ENCODE measurements around the gene HTR1D.
"Not testable (repeated sequence)": the region's sequence is repeated elsewhere in the genome, so short reads cannot be mapped to it uniquely, and the experiment has no call there.

HTR1D gene

DNA sequence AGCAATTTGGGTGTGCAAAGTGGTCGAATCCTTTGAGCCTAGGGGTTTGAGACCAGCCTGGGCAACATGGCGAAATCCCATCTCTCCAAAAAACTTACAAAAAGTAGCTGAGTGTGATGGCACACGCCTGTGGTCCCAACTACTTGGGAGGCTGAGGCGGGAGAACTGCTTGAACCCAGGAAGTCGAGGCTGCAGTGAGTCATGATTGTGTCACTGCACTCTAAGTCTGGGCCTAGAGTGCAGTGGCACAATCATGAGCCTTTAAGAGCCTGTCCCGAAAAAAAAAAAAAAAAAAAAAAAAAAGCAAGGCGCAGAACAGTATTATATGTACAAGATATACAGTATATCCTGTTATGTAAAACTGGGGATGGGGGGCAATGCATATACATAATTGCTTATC is 25.1 kb upstream of the HTR1D start:
- WGBS (ENCODE audit: insufficient coverage, insufficient read length), result no CpG with 5 or more reads among the region's 7 CpGs
- no peaks in the 10 kb centered on the region for H3K27me3 ChIP-seq (ENCODE audit: control insufficient read depth, insufficient read depth, low read length)
- H3K9me3 ChIP-seq (ENCODE audit: control insufficient read depth, insufficient read depth, low read length), result no peaks in the 10 kb centered on the region
- no peak overlapping the region for H3K4me3 ChIP-seq (ENCODE audit: low read length)
- H3K4me1 ChIP-seq (ENCODE audit: control insufficient read depth, insufficient read depth, low read length), result no peaks in the 10 kb centered on the region
- H3K36me3 ChIP-seq (ENCODE audit: control insufficient read depth, insufficient read depth, low read length), result no peaks in the 10 kb centered on the region
- no peak overlapping the region for H3K27ac ChIP-seq (ENCODE audit: low read length)
- DNase-seq (ENCODE audit: low read depth, low spot score), result no peak

DNA sequence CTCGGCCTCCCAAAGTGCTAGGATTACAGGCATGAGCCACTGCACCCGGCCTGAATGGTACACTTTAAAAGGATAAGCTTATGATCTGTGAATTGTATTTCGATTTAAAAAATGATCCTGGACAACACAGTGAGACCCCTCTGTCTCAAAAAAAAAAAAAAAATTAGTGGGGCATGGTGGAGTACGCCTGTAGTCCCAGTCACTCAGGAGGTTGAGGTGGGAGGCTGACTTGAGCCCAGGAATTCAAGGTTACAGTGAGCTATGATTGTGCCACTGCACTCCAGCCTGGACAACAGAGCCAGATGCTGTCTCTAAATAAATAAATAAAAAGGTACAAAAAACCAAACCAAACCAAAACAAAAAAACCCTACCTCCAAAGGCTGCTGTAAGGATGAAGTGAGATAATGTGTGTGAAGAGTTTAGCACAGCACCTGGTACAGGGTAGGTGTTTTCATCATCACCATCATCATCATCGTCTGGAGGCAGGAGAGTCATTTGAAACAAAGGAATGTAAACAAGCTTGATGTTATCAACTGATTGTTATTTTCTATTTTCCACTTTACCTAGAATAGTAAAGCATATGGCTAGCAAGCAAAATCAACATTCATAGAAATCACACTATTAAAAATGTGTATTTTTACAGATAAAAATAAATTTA is 22.5 kb upstream of the HTR1D start:
- H3K27me3 ChIP-seq (ENCODE audit: control insufficient read depth, insufficient read depth, low read length), result no peaks in the 10 kb centered on the region
- no CpG with 5 or more reads among the region's 5 CpGs for WGBS (ENCODE audit: insufficient coverage, insufficient read length)
- no peak overlapping the region for H3K27ac ChIP-seq (ENCODE audit: low read length)

DNA sequence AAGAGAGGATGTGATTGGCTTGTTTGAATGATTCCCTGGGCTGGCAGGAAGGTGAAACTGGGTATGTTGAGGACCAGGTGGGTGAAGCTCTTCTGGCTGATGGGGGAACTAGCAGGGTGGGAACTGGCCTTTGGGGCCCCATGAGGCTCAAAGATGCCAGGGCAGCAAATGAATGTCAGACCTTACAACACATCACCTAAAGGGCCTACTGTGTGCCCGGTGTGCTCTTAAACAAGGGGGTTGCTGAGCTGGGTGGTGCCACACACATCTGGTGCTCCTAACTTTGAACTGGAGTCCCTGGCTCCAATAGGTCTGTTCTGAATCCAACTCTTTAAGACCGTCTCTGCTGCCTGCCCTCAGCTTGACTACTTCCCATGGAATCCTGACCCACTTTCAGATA is 21.3 kb upstream of the HTR1D start:
- WGBS (ENCODE audit: insufficient coverage, insufficient read length), result no CpG with 5 or more reads among the region's 2 CpGs
- Histone ChIP-seq H3K4me3 (ENCODE audit: low read length) (no peak overlapping the region), H3K27me3 (ENCODE audit: control insufficient read depth, insufficient read depth, low read length) (no peaks in the 10 kb centered on the region), H3K36me3 (ENCODE audit: control insufficient read depth, insufficient read depth, low read length) (no peaks in the 10 kb centered on the region), H3K27ac (ENCODE audit: low read length) (no peak overlapping the region), H3K9me3 (ENCODE audit: control insufficient read depth, insufficient read depth, low read length) (no peaks in the 10 kb centered on the region), H3K4me1 (ENCODE audit: control insufficient read depth, insufficient read depth, low read length) (no peaks in the 10 kb centered on the region)
- no peak for DNase-seq (ENCODE audit: low read depth, low spot score)

More for the DNA sequence above, 22.5 kb upstream of the HTR1D start:
- H3K4me3 ChIP-seq (ENCODE audit: low read length), result no peak overlapping the region
- DNase-seq (ENCODE audit: low read depth, low spot score), result no peak
- no peaks in the 10 kb centered on the region for H3K36me3 ChIP-seq (ENCODE audit: control insufficient read depth, insufficient read depth, low read length)
- no peaks in the 10 kb centered on the region for H3K4me1 ChIP-seq (ENCODE audit: control insufficient read depth, insufficient read depth, low read length)
- H3K9me3 ChIP-seq (ENCODE audit: control insufficient read depth, insufficient read depth, low read length), result no peaks in the 10 kb centered on the region

DNA sequence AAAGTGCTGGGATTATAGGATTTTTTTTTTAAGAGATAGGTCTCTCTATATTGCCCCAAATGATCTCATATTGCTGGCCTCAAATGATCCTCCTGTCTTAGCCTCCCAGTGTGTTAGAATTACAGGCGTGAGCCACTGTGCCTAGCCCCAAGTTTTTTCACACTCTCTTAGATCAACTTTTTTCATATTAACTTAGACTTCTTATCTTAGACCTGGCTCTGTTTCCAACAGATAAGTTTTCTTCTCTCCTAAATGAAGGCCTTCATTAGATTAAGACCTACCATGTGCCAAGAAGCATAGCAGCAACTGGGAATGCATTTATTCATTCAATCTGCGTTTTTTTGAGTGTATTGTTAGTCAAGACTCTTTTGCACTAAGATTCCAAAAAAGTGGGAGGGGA is 20.2 kb upstream of the HTR1D start:
- Histone ChIP-seq H3K36me3 (ENCODE audit: control insufficient read depth, insufficient read depth, low read length) (no peaks in the 10 kb centered on the region), H3K27me3 (ENCODE audit: control insufficient read depth, insufficient read depth, low read length) (no peaks in the 10 kb centered on the region), H3K4me1 (ENCODE audit: control insufficient read depth, insufficient read depth, low read length) (no peaks in the 10 kb centered on the region), H3K27ac (ENCODE audit: low read length) (no peak overlapping the region), H3K4me3 (ENCODE audit: low read length) (no peak overlapping the region), H3K9me3 (ENCODE audit: control insufficient read depth, insufficient read depth, low read length) (no peaks in the 10 kb centered on the region)
- no CpG with 5 or more reads among the region's 2 CpGs for WGBS (ENCODE audit: insufficient coverage, insufficient read length)
- no peak for DNase-seq (ENCODE audit: low read depth, low spot score)

DNA sequence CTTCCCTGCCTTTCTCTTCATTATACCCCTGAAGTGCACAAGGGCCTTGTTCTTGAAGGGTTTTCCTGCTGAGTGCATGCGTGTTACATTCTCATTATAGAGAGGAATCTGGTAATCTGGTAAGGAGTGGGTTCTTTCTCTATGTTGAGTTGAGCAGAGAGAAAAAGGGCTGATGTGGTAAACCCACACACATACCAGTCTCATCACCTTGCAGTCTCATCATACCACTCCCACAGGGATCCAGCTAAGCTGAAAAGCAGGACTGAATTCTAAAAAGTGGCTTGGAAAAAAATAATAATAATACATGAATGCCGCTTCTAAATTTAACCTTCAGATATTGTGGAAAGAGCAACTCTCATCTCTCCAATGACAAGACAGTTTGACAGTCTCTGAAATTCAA is 10.5 kb upstream of the HTR1D start:
- WGBS (ENCODE audit: insufficient coverage, insufficient read length), result no CpG with 5 or more reads among the region's 2 CpGs
- Histone ChIP-seq H3K27ac (ENCODE audit: low read length) (no peak overlapping the region), H3K9me3 (ENCODE audit: control insufficient read depth, insufficient read depth, low read length) (no peaks in the 10 kb centered on the region), H3K27me3 (ENCODE audit: control insufficient read depth, insufficient read depth, low read length) (no peaks in the 10 kb centered on the region; the same call in 1 of the 2 replicates), H3K4me3 (ENCODE audit: low read length) (no peak overlapping the region), H3K4me1 (ENCODE audit: control insufficient read depth, insufficient read depth, low read length) (no peaks in the 10 kb centered on the region), H3K36me3 (ENCODE audit: control insufficient read depth, insufficient read depth, low read length) (no peaks in the 10 kb centered on the region)
- no peak for DNase-seq (ENCODE audit: low read depth, low spot score)

DNA sequence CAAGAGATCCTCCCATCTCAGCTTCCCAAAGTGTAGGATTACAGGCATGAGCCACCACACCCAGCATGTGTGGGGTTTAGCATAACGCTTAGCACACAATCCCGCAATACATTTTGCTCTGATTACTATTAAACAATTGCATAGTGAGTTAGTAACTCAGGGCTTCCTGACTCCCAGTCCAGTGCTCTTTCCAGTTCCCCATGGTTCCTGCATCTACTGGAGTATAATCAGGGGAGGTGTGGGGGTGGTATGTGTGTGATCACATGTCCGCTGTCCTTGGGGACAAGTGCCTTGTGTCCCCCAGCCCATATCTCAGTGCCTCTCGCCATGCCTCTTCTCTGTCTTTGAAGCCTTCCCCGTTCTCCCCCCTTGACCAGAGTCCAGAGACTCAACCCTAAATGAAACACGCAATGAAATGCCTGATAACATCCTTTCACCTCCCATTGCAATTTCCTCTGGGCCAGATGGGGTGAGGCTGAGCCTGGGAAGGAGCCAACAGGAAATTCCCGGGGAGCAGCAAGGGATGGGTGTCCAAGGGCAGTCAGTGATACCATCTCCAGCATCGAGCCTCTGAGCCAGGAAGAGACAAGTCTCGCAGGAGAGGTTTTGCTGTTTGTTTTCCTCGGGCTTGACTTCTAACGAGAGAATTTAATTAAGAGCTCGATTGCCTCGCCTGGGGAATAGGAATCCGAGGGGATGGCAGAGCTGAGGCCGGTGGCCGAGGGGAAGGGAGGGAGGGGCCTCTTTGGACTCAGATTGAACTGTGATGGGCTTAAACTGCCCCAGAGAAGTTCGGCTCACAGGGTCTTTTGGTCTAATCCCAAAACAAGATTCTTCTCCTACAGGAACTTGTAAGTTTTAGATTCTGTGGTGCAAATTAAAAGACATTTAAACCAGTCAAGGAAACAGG is 7.7 kb upstream of the HTR1D start:
- H3K4me3 ChIP-seq (ENCODE audit: low read length), result no peak overlapping the region
- H3K4me1 ChIP-seq (ENCODE audit: control insufficient read depth, insufficient read depth, low read length), result no peaks in the 10 kb centered on the region; the same call in 1 of the 2 replicates
- no peaks in the 10 kb centered on the region for H3K36me3 ChIP-seq (ENCODE audit: control insufficient read depth, insufficient read depth, low read length)
- no peaks in the 10 kb centered on the region; the same call in 1 of the 2 replicates for H3K27me3 ChIP-seq (ENCODE audit: control insufficient read depth, insufficient read depth, low read length)
- no peaks in the 10 kb centered on the region for H3K9me3 ChIP-seq (ENCODE audit: control insufficient read depth, insufficient read depth, low read length)
- no CpG with 5 or more reads among the region's 17 CpGs for WGBS (ENCODE audit: insufficient coverage, insufficient read length)
- H3K27ac ChIP-seq (ENCODE audit: low read length), result no peak overlapping the region
- DNase-seq (ENCODE audit: low read depth, low spot score), result no peak

DNA sequence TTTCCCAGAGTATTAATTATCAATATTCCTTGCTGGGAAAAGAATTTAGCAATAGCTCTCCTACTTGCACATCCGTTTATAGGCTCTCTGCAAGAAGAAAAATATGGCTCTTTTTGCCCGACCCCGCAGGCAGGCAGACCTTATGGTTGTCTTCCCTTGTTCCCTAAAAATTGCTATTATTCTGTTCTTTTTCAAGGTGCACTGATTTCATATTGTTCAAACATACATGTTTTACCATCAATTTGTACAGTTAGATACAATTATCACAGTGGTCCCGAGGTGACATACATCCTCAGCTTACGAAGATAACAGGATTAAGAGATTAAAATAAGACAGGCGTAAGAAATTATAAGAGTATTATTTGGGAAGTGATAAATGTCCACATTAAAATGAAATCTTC is 6.7 kb upstream of the HTR1D start:
- H3K4me1 ChIP-seq (ENCODE audit: control insufficient read depth, insufficient read depth, low read length); H3K36me3 ChIP-seq (ENCODE audit: control insufficient read depth, insufficient read depth, low read length): not testable (repeated sequence)
- no CpG with 5 or more reads among the region's 6 CpGs for WGBS (ENCODE audit: insufficient coverage, insufficient read length)

DNA sequence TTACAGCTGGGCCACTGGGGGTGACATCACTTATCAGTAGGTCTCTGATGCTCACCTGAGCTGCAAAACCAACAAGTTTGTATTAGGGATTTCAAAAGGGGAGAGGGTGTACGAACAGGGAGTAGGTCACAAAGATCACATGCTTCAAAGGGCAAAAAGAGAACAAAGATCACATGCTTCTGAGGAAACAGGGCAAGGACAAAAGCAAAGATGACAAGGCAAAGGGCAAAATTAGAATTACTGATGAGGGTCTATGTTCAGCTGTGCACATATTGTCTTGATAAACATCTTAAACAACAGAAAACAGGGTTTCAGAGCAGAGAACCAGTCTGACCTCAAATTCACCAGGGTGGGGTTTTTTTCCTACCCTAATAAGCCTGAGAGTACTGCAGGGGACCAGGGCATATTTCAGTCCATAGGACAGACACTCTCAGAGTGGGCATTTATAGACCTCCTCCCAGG is 6.2 kb upstream of the HTR1D start:
- not testable (repeated sequence) for H3K9me3 ChIP-seq (ENCODE audit: control insufficient read depth, insufficient read depth, low read length); H3K27me3 ChIP-seq (ENCODE audit: control insufficient read depth, insufficient read depth, low read length); H3K27ac ChIP-seq (ENCODE audit: low read length); H3K4me1 ChIP-seq (ENCODE audit: control insufficient read depth, insufficient read depth, low read length); H3K4me3 ChIP-seq (ENCODE audit: low read length); DNase-seq (ENCODE audit: low read depth, low spot score); H3K36me3 ChIP-seq (ENCODE audit: control insufficient read depth, insufficient read depth, low read length)
- WGBS (ENCODE audit: insufficient coverage, insufficient read length), result no CpG with 5 or more reads among the region's 1 CpG

More for the DNA sequence above, 6.7 kb upstream of the HTR1D start:
- not testable (repeated sequence) for H3K27ac ChIP-seq (ENCODE audit: low read length); H3K9me3 ChIP-seq (ENCODE audit: control insufficient read depth, insufficient read depth, low read length); H3K27me3 ChIP-seq (ENCODE audit: control insufficient read depth, insufficient read depth, low read length); H3K4me3 ChIP-seq (ENCODE audit: low read length); DNase-seq (ENCODE audit: low read depth, low spot score)

DNA sequence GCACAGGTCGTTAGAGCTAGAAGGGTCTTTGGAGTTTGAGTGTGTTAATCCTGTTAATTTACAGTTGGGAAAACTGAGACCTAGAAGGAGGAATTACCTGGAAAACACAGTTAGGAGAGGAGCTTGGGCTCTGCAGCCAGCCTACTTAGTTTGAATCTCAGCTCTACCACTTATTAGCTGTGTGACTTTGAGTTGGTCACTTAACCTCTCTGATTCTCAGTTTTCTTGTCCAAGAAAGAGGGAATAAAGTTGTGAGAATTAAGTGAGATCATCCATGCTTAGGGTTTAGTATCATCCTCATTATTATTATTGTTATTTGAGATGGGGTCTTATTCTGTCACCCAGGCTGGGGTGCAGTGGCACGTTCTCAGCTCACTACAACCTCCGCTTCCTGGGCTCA is 5.4 kb upstream of the HTR1D start:
- Histone ChIP-seq H3K4me3 (ENCODE audit: low read length) (no peak overlapping the region), H3K4me1 (ENCODE audit: control insufficient read depth, insufficient read depth, low read length) (no peaks in the 10 kb centered on the region; the same call in 1 of the 2 replicates), H3K36me3 (ENCODE audit: control insufficient read depth, insufficient read depth, low read length) (no peaks in the 10 kb centered on the region), H3K27me3 (ENCODE audit: control insufficient read depth, insufficient read depth, low read length) (no peaks in the 10 kb centered on the region; the same call in 1 of the 2 replicates), H3K9me3 (ENCODE audit: control insufficient read depth, insufficient read depth, low read length) (no peaks in the 10 kb centered on the region), H3K27ac (ENCODE audit: low read length) (no peak overlapping the region)
- DNase-seq (ENCODE audit: low read depth, low spot score), result no peak
- no CpG with 5 or more reads among the region's 3 CpGs for WGBS (ENCODE audit: insufficient coverage, insufficient read length)

DNA sequence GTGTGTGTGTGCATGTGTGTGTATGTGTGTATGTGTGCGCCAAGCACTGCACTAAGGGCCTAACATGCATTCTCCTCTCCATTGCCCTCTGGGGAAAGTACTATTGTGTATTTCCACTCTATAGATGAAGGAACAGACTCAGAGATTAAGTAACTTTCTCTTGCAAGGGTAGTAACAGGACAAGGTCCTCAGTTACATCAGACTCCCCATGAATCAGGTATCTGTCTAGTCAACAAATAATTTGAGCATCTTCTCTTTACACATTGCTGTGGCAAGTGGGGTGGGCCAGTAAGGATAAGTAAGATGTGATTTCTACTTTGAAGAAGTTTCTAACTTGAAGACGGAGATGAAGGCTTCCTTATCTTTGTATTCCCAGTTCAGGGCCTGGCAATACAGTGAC is 5.0 kb upstream of the HTR1D start:
- Histone ChIP-seq H3K27me3 (ENCODE audit: control insufficient read depth, insufficient read depth, low read length) (no peaks in the 10 kb centered on the region), H3K9me3 (ENCODE audit: control insufficient read depth, insufficient read depth, low read length) (no peaks in the 10 kb centered on the region), H3K36me3 (ENCODE audit: control insufficient read depth, insufficient read depth, low read length) (no peaks in the 10 kb centered on the region), H3K27ac (ENCODE audit: low read length) (no peak overlapping the region), H3K4me3 (ENCODE audit: low read length) (no peak overlapping the region), H3K4me1 (ENCODE audit: control insufficient read depth, insufficient read depth, low read length) (no peaks in the 10 kb centered on the region; the same call in 1 of the 2 replicates)
- no CpG with 5 or more reads among the region's 2 CpGs for WGBS (ENCODE audit: insufficient coverage, insufficient read length)
- no peak for DNase-seq (ENCODE audit: low read depth, low spot score)

Data from iPS DF 6.9 (cell line).